Stimulated activated naive CD8-positive, alpha-beta T cell treated with anti-CD3 and anti-CD28 coated beads, Interleukin-15, Interleukin-2, amounts not matched to agents 100 U/mL and 50 U/mL, for 24 hours (primary cell): ENCODE results near the gene TEKTIP1.

Experiments
- ATAC-seq: fragments of 150-1000 bp; cut with Tn5 transposase; one replicate; pipeline ENCODE4 v1.10.0; 2021
- DNase-seq: peaks from one replicate; pipeline ENCODE4 v3.0.0; 2021

Gene TEKTIP1

DNA sequence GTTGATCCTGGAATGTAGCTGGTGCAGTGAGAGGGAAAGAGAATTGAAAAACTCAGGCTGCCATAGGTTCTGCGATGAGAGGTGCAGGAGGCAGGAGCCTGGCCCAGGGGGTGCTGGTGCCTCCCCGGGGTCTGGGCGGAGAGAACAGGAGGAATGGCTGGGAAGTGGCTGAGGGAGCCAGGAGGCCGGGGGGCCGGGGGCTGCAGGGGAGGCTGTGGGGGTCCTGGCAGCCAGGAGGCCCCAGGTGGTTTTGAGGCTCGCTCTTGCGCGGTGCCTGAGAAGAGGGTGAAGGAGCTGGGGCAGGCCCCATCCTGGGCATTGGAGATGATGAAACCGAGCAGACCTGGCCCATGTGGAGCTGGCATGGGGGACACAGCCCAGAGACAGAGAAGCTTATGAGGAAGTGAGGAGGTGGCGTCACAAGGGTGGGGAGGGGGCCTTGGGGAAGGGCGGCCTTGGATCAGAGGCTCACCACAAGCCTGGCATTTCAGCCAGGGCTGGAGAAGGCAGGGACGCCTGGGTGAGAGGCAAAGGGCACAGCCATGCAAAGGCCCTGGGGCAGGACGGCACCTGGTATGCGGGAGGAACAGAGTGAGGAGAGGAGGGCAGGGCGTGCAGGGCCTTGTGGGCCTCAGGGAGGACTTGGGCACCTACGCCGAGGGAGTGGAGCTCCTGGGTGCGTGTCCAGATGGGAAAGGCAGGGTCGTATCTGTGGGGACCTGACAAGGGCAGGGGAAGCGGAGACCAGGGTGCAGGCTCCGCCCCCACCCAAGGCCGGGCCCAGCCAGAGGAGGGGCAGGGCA is 1.3 kb upstream of the TEKTIP1 start:
- no peak for DNase-seq
- peak; percentile 12 for ATAC-seq

DNA sequence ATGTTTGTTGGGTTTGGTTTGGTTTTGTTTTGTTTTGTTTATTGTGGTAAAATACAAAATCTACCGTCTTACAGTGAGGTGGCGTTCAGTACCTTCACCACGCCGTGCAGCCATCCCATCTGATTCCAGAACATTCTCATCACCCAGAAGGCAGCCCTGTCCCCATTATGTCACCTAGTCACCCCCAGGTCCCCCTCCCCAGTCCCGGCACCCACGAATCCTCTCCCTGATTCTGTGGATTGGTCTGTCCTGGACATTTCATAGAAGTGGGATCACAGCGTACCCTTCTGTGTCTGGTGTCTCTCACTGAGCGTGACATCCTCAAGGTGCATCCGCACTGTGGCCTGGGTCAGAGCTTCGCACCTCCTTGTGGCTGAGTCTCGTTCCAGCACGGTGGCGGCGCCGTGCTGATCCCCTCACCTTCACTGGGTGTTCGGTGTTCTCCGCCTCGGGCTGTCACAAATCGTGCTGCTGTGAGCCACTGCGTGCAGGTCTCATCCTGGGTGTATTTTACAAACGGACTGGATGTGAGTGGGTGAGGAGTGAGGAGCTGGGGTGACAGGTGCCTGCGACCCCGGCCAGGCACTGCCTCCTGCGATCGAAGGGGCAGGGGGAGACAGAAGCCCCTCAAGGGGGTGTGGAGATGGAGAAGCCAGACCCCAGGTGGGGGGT is 580 bp upstream of the TEKTIP1 start:
- DNase-seq (no peak), ATAC-seq (peak; percentile 8)

DNA sequence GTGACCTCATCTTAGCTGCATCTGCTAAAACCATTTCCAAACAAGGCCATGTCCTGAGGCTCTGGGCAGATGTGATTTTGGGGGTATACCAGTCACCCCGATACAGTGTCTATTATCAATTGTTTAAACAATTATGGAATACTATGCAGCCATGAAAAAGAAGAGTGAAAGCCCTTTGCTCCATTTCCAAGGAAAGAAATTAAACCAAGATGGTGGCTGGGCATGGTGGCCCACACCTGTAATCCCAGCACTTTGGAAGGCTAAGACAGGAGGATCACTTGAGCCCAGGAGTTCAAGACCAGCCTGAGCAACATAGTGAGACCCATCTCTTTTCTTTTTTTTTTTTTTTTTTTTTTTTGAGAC is 763 bp downstream of the TEKTIP1 start:
- DNase-seq: no peak
- ATAC-seq: no peak

DNA sequence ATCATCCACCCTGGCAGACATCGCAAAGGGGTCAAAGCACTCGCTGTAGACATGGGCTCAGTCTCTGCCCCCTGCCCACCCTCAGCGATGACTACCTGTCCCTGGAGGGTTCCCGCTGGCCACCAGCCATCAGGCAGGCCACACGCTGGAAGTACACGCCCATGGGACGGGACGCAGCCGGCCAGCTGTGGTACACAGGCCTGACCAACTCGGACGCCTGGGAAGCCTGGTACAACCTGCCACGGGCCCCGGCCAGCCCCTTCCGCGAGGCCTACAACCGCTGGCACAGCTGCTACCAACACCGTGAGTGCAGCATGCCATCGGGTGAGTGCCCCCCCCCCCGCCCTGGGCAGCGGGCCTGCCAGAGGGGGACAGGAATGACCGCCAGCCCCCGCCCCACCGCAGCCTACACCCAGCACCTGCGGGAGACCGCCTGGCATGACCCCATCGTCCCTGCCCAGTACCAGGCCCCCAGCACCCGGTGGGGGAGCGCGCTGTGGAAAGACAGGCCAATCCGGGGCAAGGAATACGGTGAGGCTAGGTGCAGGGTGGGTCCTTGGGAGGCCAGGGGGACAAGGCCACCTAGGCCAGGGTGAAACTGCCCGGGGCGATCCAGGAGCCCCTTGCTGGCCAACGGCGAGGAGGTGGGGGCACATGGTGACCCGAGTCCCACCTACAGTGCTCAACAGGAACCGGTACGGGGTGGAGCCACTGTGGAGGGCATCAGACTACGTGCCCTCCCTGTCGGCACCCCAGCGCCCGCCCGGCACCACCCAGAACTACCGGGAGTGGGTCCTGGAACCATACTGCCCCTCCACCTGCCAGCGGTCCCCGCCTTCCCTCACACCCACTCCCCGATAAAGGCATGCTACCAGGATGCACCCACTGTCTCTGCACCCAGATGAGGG is 4.4 kb downstream of the TEKTIP1 start:
- DNase-seq (no peak), ATAC-seq (no peak)

DNA sequence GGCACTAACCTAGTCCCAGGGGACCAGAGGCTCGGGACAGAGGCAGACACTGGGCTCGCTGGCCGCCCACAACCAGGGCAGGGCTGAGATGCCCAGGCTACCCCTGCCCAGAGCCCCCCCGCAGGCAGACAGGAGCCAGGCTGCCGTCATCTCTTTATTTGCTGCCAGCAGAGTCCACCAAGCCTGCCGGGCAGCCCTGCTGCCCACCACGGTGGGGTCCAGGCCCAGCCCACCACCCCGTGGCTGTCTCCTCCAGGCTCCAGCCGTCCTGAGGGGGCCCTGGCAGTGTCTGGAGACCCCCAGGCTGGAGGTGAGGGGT is 5.0 kb downstream of the TEKTIP1 start:
- DNase-seq (no peak), ATAC-seq (no peak)

DNA sequence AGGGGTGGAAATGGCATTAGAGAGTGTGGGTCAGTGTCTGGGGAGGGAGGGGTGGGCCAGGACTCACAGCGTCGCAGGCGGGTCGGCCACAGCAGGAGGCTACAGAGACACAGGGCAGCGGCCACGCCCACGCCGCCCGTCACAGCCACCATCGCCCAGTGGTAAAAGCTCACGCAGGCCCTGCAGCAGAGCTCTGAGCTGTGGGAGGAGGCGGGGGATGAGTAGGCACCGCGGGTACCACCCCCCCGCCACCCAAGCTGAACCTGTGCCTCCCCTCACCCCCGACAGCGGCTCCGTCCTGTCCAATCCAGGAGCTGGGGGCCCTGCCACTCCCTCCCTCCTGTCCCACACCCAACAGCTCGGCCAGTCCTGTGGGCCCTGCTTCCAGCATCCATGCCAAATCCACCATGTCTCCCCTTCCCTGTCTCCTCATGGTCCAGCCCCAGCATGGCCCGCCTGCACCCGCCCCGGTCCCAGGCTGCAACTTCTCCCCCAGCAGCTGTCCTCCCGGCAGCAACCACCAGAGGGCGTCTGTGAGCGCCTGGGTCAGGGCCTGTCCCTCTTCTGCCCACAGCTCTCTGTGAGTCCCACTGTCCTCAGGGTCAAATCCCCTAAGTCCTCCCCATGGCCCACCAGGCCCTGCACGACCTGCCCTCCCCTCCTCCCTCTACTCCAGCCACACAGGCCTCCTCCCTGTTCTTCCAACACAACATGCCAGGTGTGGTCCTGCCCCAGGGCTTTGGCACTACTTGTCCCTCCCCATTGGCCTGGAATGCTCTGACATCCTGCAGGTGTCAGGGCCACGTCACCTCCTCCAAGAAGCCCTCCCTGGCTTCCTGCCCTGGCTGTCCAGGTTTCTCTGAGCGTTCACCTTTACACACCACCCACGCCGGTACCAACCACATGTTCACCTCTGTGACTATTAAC is 6.0 kb downstream of the TEKTIP1 start:
- ATAC-seq (peak; percentile 50), DNase-seq (peak; percentile 90)

DNA sequence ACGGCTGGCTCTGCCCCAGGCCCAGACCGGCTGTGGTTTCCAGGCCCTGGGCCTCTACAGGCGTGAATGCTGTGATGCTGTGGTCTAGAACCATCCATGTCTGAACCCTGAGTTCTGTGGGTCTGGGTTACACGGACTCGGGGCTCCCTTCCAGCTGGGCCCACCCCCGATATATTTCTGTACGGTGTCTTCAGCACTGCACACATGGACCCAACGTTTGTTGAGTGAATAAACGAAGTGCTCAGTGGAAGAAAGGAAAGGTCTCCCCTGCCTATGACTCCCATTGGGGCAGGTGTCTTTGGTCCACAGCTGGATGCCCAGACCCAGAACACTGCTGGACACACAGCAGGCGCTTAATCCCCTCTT is 6.7 kb downstream of the TEKTIP1 start:
- DNase-seq: no peak
- peak; percentile 6 for ATAC-seq

DNA sequence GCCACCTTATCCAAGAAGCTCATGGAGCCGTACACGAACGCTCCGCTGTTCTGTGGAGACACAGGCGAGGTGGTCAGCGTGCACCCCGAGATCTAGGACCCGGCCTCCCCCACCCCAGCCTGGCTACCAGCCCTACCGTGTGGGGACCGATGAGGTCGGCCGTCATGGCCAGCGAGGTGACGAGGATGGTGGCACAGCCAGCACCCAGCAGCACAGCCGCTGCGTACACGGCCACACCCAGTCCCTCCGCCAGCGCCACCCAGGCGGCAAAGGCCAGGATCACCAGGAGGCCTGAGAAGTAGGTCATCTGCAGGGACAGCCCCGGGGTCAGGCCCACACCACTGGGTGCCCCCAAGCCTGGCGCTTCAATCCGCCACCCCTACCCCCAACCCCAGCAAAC is 7.1 kb downstream of the TEKTIP1 start:
- DNase-seq (no peak), ATAC-seq (no peak)

DNA sequence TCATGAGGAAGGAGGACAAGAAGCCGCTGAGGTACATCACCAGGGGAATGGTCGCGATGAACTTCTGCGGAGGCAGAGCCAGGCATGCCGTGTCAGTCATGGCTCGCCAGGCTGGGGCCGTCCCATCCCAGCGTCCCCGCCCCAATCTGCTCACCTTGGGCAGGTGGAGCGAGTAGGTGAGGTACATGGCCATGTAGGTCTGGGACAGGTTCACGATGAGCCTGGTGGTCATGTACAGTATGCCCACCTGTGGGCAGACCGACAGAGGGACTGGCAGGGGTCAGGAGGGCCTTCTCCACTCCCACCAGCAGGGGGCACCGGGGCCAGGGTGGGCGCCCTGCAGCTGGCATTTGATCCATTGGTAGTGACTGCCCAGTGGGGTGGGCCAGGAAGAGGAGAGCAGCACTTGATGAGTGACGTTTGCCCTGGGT is 8.3 kb downstream of the TEKTIP1 start:
- no peak for ATAC-seq
- peak; percentile 68 for DNase-seq

DNA sequence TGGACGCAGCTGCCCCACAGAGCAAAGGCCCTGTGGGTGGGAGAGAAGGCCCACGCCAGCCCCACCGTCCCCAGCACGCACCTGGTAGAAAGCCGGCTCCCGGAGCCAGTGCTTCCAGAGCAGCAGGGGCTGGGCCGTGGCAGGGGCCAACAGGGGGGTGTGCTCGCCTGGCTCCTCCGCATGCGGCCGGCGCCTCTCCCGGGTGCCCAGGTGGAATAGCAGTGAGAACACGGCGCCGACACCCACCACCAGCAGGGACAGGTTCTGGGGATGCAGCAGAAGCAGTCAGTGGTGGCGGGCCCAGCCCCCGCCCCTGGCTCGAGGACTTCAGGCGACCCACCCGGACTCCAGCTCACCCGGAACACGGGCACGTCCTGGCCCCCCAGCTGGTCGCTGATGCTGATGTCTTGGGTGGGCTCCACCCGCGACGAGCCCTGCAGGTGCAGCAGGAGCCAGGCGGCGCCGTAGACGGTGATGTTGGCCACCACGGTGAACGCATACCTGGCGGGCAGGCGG is 8.9 kb downstream of the TEKTIP1 start:
- ATAC-seq: no peak

DNA sequence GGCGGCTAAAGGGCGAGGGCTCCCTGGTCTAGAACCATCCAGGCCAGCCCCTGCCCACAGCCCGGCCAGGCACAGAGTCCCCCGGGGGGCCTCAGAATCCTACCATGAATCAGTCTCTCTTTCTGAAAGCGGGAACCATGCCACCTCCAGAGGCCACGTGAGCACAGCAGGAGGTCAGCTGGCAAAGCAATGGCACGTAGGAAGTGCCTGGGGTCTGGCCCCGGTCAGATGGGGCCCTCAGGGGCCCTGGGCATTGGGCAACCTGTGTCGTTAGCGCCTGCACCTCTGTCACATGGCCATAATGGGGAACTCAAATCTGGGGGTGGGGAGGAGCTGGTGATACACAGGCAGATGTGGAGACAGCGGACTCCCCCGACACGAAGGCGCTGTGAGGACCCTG is 9.6 kb downstream of the TEKTIP1 start:
- no peak for DNase-seq
- no peak for ATAC-seq

More for the DNA sequence above, 8.9 kb downstream of the TEKTIP1 start:
- DNase-seq: no peak

DNA sequence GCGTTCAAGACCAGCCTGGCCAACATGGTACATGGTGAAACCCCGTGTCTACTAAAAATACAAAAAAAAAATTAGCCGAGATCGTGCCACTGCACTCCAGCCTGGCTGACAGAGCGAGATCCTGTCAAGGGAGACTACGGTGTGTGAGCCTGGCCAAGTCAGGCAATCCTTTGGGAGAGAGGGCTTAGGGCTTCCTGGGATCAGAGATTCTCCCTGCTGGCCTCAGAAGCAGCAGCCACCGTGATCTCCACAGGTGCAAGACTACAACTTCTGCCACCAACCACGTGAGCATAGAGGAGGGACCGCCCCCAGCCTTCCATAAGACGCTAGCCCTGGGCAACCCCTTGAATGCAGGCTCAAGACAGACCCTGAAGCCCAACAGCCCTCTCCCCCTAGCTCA is 10.8 kb downstream of the TEKTIP1 start:
- no peak for DNase-seq
- no peak for ATAC-seq

DNA sequence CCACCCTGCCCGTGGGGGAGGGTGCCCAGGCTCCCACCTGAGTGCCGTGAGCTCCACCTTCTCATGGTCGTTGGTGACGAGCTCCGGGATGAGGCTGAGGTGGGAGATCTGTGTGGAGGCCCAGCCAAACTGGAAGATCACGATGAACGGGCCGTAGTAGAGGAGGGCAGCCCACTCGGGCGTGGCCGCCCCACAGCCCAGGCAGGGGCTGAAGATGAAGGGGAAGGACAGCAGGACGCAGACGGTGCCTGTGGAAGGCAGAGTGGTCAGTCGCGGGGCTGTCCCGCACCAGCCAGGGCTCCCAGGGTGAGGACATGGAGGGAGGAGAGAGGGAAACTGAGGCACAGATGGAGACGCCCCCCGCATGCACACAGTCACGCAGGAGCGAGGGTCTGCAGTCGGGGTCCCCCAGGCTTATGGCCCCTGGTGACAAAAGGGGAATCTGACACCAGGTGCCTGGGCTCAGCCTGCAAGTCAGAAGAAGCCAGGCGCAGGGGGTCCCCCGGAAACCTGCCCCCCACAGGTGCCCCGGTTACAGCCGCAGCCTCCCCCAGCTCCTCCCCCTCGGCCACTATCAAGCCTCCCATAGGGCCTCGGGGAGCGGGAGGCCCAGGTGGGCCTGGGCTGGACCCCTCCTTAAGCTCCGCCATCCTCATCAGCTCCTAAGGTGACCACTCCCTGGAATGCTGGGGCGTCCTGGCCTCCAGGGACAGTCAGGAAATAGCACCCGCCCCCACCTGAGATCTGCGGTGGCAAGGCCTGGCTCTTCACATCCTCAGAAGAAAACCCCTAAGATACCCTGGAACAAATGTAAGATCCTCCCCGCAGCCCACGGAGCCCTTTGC is 12.2 kb downstream of the TEKTIP1 start:
- DNase-seq: no peak
- no peak for ATAC-seq

DNA sequence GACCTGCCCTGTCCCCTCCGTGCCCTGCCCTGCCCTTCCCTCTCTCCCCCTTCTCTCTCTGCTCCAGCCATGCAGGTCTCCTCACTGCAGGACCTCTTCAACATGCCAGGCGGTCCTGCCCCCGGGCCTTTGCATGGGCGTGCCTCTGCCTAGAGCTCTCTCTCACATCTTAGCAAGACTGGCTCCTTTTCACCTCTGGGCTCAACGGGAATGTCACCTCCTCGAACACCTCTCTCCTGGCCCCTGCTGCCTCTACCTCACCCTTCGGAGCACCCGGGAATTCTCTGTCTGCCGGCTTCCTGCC is 12.8 kb downstream of the TEKTIP1 start:
- no peak for DNase-seq
- no peak for ATAC-seq

DNA sequence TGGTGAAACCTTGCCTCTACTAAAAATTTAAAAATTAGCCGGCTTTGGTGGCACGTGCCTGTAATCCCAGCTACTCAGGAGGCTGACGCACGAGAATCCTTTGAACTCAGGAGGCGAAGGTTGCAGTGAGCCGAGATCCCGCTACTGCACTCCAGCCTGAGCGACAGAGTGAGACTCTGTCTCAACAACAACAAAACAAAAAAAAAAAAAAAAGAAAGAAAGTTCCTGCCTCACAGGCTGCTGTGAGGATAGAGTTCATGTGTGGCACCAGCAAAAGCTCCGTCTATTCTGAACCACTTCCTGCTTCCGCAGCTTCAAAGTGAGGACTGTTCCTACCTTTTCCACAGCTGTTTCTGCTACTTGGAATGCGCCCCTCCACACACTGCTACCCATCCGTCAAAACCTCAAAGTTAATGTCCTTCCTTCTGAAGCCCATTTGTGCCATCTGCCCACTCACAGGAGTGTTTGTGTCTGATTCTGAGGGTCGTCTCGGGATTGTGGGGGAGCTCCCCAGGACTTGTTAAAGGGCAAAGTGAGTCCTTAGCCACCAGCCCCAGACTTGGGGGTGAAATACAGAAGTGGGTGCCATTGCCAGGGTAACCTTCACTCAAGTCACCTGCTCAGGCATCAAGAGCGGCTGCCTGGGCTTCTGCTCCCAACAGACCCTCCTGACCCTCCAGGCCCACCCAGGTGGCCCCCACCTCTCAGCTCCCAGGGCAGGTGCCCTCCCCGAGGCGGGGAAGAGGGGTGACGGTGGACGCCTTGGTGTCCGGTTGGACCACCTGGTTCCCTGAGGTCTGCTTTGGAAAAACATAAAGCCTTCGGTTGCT is 15.5 kb downstream of the TEKTIP1 start:
- DNase-seq: peak; percentile 29
- no peak for ATAC-seq

DNA sequence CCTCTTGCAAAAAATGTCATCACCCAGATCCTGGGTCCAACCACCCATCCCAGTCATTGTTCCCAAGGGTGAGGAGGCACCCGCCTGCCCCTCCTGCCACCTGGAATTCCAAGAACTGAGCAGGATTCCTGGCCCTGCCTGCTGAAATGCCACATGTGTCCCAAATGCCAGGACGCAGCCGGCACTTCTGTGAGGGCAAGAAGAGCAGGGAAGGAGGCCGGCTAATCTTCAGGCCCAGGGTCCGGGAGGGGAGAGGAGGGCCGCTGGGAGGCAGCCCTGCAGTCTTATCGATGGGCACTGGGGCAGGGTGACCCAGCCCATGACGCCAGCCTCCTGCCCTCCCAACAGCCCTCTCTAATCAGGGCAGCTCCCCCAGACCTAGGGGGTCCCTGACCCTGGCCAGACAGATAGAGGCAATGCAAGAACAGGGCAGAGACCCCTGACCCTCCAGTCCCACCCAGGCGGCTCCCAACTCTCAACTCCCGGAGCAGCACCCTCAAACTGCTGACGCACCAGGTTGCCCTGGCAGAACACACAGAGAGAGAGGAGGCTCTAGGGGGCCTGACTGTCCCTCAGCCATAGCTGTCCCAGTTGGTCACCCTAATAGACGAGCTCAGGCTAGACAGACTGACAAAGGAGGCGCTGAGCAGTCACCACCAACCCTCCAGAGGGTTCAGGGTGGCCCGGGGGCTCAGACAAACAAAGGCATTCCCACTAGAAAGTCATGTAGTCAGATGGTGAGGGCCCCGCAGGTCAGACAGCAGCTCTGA is 16.9 kb downstream of the TEKTIP1 start:
- no peak for DNase-seq
- no peak for ATAC-seq

DNA sequence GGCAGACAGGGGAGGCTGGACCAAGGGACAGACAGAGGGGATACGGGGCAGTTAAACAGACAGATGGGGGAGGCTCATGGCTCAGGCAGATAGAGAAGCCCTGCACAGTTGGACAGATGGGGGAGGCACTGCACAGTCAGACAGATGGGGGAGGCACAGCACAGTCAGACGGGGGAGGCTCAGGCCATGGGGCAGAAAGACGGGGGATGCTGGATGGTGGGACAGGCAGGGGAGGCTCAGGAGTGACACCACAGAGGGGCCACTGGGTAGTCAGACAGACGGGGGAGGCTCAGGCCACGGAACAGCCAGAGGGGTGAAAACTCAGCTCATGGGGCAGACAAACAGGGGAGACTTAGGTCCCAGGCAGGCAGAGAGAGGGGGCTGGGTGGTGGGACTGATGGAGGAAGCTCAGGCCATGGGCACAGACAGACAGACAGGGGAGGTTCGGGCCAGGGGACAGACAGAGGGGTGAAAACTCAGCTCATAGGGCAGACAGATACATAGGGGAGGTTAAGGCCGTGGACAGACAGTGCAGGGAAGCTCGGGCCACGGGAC is 17.5 kb downstream of the TEKTIP1 start:
- DNase-seq: peak; percentile 27
- ATAC-seq: no peak

DNA sequence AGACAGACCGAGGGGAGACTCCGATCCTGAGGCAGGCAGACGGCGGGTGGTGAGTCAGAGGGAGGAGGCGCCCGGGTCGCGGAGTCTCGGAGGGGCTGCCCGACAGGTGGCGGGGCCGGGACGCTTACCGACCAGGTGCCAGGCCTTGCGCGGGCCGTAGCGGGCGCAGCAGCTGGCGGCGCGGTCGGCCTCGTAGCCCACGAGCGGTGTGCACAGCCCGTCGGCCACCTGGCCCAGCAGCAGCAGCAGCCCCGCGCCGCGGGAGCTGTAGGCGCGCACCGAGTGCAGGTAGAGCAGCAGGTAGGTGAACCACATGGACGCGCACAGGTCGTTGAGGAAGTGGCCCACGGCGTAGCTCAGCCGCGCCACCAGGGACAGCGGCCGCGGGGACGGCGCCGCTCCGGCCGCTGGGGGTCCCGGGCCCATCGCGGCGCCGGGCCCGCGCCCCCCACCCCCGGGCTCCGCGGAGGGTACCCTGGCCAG is 18.0 kb downstream of the TEKTIP1 start:
- ATAC-seq: peak; percentile 42
- peak; percentile 81 for DNase-seq
